H1 (cell line): ENCODE measurements around the gene ZBTB46. TPM values are rescaled to one million over a fixed set of nuclear protein-coding genes. Genes with fewer than 3 reads are reported as not detected.

Source experiments
- CTCF ChIA-PET: fragments of 300-600 bp; sonication (Branson Sonifier 250); formaldehyde crosslinking; loops from one replicate; lab custom pipeline; 2021; ENCODE audit not compliant: partially characterized antibody; lab: Charles Lee
- POLR2A ChIA-PET: fragments of 300-600 bp; sonication (Branson Sonifier 250); formaldehyde crosslinking; loops from one replicate; lab custom pipeline; 2021; ENCODE audit warnings: inconsistent platforms; ENCODE audit not compliant: partially characterized antibody; lab: Charles Lee
- DNase-seq, 2 experiments: peaks; one replicate each; pipeline versions ENCODE4 v3.0.0 to v3.0.0-alpha.2; 2010 to 2022; ENCODE audit warnings: low spot score in 2 of 2, low read depth in 1 of 2, mixed read lengths in 1 of 2
- FAIRE-seq: peaks from 2 replicates; lab custom pipeline; 2011; peaks lifted over from hg19 to GRCh38; lab: Jason Lieb, UNC
- H2AFZ ChIP-seq: 2 replicates; pipeline ENCODE4 v1.8.1; 2012; ENCODE audit warnings: low read length, inconsistent platforms
- H2AK5ac ChIP-seq: 2 replicates; pipeline ENCODE4 v1.6.1; 2013; ENCODE audit warnings: low read depth, low read length
- H2BK120ac ChIP-seq: replicated peaks from 2 replicates; pipeline ENCODE3; 2013; ENCODE audit warnings: low read depth, low read length, inconsistent platforms
- H2BK12ac ChIP-seq: 2 replicates; pipeline ENCODE4 v1.6.1; 2013; ENCODE audit warnings: low read depth, low read length
- H2BK15ac ChIP-seq: 2 replicates; pipeline ENCODE4 v1.6.1; 2013; ENCODE audit warnings: low read length
- H2BK20ac ChIP-seq: 2 replicates; pipeline ENCODE4 v1.6.1; 2013; ENCODE audit warnings: low read length
- H2BK5ac ChIP-seq: 2 replicates; pipeline ENCODE4 v1.6.1; 2013; ENCODE audit warnings: low read depth, low read length
- H3K14ac ChIP-seq: 2 replicates; pipeline ENCODE4 v1.6.1; 2013; ENCODE audit warnings: inconsistent platforms; ENCODE audit not compliant: insufficient read length
- H3K18ac ChIP-seq: 2 replicates; pipeline ENCODE4 v1.6.1; 2013; ENCODE audit warnings: low read length; ENCODE audit errors: extremely low read depth
- H3K23ac ChIP-seq: 2 replicates; pipeline ENCODE4 v1.6.1; 2013; ENCODE audit warnings: inconsistent platforms; ENCODE audit not compliant: insufficient read length
- H3K23me2 ChIP-seq: 2 replicates; pipeline ENCODE4 v1.6.1; 2013; ENCODE audit warnings: low read depth, low read length
- H3K27ac ChIP-seq: 2 replicates; pipeline ENCODE4 v1.6.1; 2011; ENCODE audit warnings: low read depth, low read length, inconsistent platforms
- H3K27me3 ChIP-seq, 4 experiments: replicated peaks in 1 of 4; 1 replicate in 1 of 4; 2 replicates in 3 of 4; pipeline versions ENCODE4 v1.6.1 to v1.8.1; 2011 to 2013; ENCODE audit warnings: low read length in 3 of 4, mild to moderate bottlenecking in 3 of 4, inconsistent platforms in 2 of 4, mixed read lengths in 2 of 4, moderate library complexity in 1 of 4; ENCODE audit not compliant: control insufficient read depth in 3 of 4, insufficient read depth in 3 of 4; ENCODE audit errors: extremely low read depth in 1 of 4
- H3K36me3 ChIP-seq, 4 experiments: 2 replicates each; pipeline versions ENCODE4 v1.6.1 to v1.8.1; 2011 to 2013; ENCODE audit warnings: mild to moderate bottlenecking in 4 of 4, low read length in 3 of 4, moderate library complexity in 2 of 4, control low read depth in 1 of 4, inconsistent platforms in 1 of 4; ENCODE audit not compliant: insufficient read depth in 4 of 4, control insufficient read depth in 2 of 4
- H3K4ac ChIP-seq: replicated peaks from 2 replicates; pipeline ENCODE3; 2013; ENCODE audit warnings: low read length, low read depth, mixed read lengths, inconsistent platforms; ENCODE audit not compliant: insufficient read length
- H3K4me1 ChIP-seq, 4 experiments: replicated peaks in 1 of 4; 1 replicate in 1 of 4; 2 replicates in 3 of 4; pipeline versions ENCODE4 v1.6.1 to v1.8.1; 2011 to 2013; ENCODE audit warnings: low read length in 3 of 4, inconsistent platforms in 2 of 4, mixed read lengths in 1 of 4; ENCODE audit not compliant: insufficient read depth in 4 of 4, control insufficient read depth in 3 of 4
- H3K4me2 ChIP-seq, 2 experiments: 2 replicates each; pipeline versions ENCODE4 v1.6.1 to v1.8.1; 2011 to 2013; ENCODE audit warnings: low read depth in 2 of 2, low read length in 2 of 2, control low read depth in 1 of 2, inconsistent platforms in 1 of 2, mild to moderate bottlenecking in 1 of 2; ENCODE audit not compliant: insufficient read depth in 1 of 2
- H3K4me3 ChIP-seq, 4 experiments: fragments of 200-600, 300-600 bp in 1 of 4; sonication (generic), shearing (Covaris generic), sonication (Bioruptor Twin) in 1 of 4; 2 replicates each; pipeline versions ENCODE4 v1.5.1 to v1.8.1; 2011 to 2016; ENCODE audit warnings: low read length in 4 of 4, low read depth in 3 of 4, control low read depth in 2 of 4, inconsistent platforms in 2 of 4, mild to moderate bottlenecking in 2 of 4, mixed read lengths in 1 of 4, moderate library complexity in 1 of 4; ENCODE audit not compliant: insufficient read depth in 2 of 4; ENCODE audit errors: extremely low read depth in 1 of 4
- H3K56ac ChIP-seq: replicated peaks from 2 replicates; pipeline ENCODE3; 2013; ENCODE audit warnings: low read depth, mild to moderate bottlenecking, mixed read lengths, low read length, inconsistent platforms; ENCODE audit not compliant: insufficient read length
- H3K79me1 ChIP-seq: 2 replicates; pipeline ENCODE4 v1.6.1; 2013; ENCODE audit warnings: low read depth, low read length, control low read depth
- H3K79me2 ChIP-seq, 2 experiments: 2 replicates each; pipeline versions ENCODE4 v1.6.1 to v1.8.1; 2012 to 2013; ENCODE audit warnings: low read length in 2 of 2, mild to moderate bottlenecking in 2 of 2, inconsistent platforms in 1 of 2; ENCODE audit not compliant: insufficient read depth in 2 of 2, control insufficient read depth in 1 of 2
- H3K9ac ChIP-seq, 4 experiments: replicated peaks in 1 of 4; 1 replicate in 1 of 4; 2 replicates in 3 of 4; pipeline versions ENCODE4 v1.6.1 to v1.8.1; 2011 to 2013; ENCODE audit warnings: low read depth in 3 of 4, low read length in 3 of 4, control low read depth in 2 of 4, mild to moderate bottlenecking in 2 of 4, moderate library complexity in 2 of 4, inconsistent platforms in 1 of 4; ENCODE audit errors: extremely low read depth in 1 of 4
- H3K9me3 ChIP-seq, 2 experiments: 2 replicates each; pipeline versions ENCODE4 v1.6.1 to v1.8.1; 2012 to 2013; ENCODE audit warnings: mild to moderate bottlenecking in 2 of 2, moderate library complexity in 2 of 2, control low read depth in 1 of 2, inconsistent platforms in 1 of 2, low read depth in 1 of 2, low read length in 1 of 2, mixed read lengths in 1 of 2; ENCODE audit not compliant: insufficient read depth in 2 of 2
- H4K20me1 ChIP-seq, 2 experiments: replicated peaks in 1 of 2; 2 replicates each; pipeline versions ENCODE3 to v1.8.1; 2011 to 2013; ENCODE audit warnings: inconsistent platforms in 2 of 2, low read length in 2 of 2, mild to moderate bottlenecking in 1 of 2; ENCODE audit not compliant: insufficient read depth in 2 of 2, control insufficient read depth in 1 of 2
- H4K5ac ChIP-seq: 2 replicates; pipeline ENCODE4 v1.6.1; 2013; ENCODE audit warnings: low read length, low read depth, mixed read lengths, inconsistent platforms; ENCODE audit not compliant: insufficient read length
- H4K8ac ChIP-seq: 2 replicates; pipeline ENCODE4 v1.8.0; 2013; ENCODE audit warnings: mild to moderate bottlenecking, moderate library complexity, low read length, inconsistent platforms; ENCODE audit not compliant: insufficient read depth; ENCODE audit errors: extremely low read depth
- H4K91ac ChIP-seq: replicated peaks from 2 replicates; pipeline ENCODE3; 2013; ENCODE audit warnings: low read length, mixed read lengths, inconsistent platforms; ENCODE audit not compliant: insufficient read length
- CHD1 ChIP-seq: IDR thresholded peaks from 2 replicates; pipeline ENCODE4 v1.6.1; 2012; ENCODE audit warnings: low read depth, low read length, improper control_type of control experiment
- HDAC6 ChIP-seq: IDR thresholded peaks from one replicate; pipeline ENCODE4 v1.7.1; 2012; ENCODE audit warnings: low read depth, mild to moderate bottlenecking, inconsistent platforms, low read length, moderate library complexity
- SIRT6 ChIP-seq: IDR thresholded peaks from one replicate; pipeline ENCODE4 v1.7.1; 2012; ENCODE audit warnings: low read length, inconsistent platforms
- TAF1 ChIP-seq: IDR thresholded peaks from 2 replicates; pipeline ENCODE4 v1.6.1; 2011; ENCODE audit warnings: mild to moderate bottlenecking, low read depth, low read length
- TBP ChIP-seq: IDR thresholded peaks from 2 replicates; pipeline ENCODE4 v1.6.1; 2011; ENCODE audit warnings: low read depth, low read length, improper control_type of control experiment
- YY1 ChIP-seq: IDR thresholded peaks from 2 replicates; pipeline ENCODE4 v1.6.1; 2011; ENCODE audit warnings: low read depth, mild to moderate bottlenecking, low read length
- WGBS, 2 experiments: shearing (Covaris generic) in 1 of 2; methylation state at CpG; one replicate each; pipeline versions ENCODE4 v1.1.6 to v1.1.7; 2013 to 2015; ENCODE audit warnings: low lambda C conversion rate in 2 of 2, mixed read lengths in 2 of 2, inconsistent platforms in 1 of 2, low coverage in 1 of 2, missing lambda C conversion rate in 1 of 2; ENCODE audit not compliant: insufficient replicate concordance in 2 of 2, insufficient coverage in 1 of 2, insufficient read length in 1 of 2; ENCODE audit errors: extremely low coverage in 1 of 2, missing lambda C conversion rate in 1 of 2; 5-methylcytosine and 5-hydroxymethylcytosine counted together
- polyA plus RNA-seq, 7 experiments: library from polyadenylated mRNA; depleted of rRNA in 3 of 7; stranded (reverse) in 5 of 7; unstranded in 2 of 7; fragments of >200 nt in 5 of 7; fragments of 200-250 nt in 2 of 7; gene quantifications; 1 replicate in 5 of 7; 2 replicates in 1 of 7; 4 replicates in 1 of 7; pipeline versions ENCODE4 v1.2.1 to v1.2.3, GENCODE V29; 2011 to 2013; ENCODE audit warnings: missing spikeins in 2 of 7, mixed read lengths in 2 of 7
- total RNA-seq: library from RNA; stranded (reverse); fragmentation: NEBNext Ultra II Directional; extraction: Animal tissue kit (Norgen Biotek cat#: 25700); gene quantifications from 2 replicates; pipeline ENCODE4 v1.2.1, GENCODE V29; 2021
- TF ChIP-seq, protein P1 (sequence below): IDR thresholded peaks from 2 replicates; pipeline ENCODE4 v1.6.1; 2011; ENCODE audit warnings: low read depth, mild to moderate bottlenecking, low read length; ENCODE audit not compliant: insufficient read depth

ZBTB46 gene
- total and polyA plus RNA-seq, 2 of the 8 experiments (the other 6 are each of a cell fraction or from before 2014, with no cell fraction given): 6.4 to 22.4 TPM

DNA sequence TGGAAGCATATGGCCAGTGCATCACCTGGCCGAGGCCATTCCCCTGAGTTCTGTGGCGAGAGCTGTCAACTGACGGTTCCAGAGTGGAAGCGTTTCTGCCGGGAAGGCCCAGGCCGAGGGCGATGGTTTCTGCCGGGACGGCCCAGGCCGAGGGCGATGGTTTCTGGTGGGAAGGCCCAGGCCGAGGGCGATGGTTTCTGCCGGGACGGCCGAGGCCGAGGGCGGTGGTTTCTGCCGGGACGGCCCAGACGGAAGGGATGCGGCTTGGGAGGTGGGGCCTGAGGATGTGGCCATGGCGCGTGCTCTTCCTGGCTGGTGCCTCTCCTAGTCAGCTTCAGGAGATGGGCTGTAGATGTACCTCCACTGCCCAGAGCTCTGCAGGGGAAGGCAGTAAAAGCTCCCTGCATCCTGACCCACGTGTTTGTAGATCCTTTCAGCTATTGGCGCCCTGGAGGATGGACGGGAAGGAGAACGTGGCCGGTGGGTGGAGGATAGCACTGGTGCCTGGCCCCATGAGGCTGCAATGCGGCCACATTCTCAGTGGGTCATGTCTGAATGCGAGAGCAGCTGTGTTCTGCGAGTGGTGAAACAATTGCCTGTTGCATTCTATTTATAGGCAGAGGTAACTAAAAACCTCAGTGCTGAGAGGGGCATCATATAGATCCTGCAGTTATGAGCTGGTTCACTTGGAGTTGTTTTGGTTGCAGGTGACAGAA, 46.8 kb upstream of the ZBTB46 start:
- H4K20me1 ChIP-seq: peaks cover 7 to 34% of the 10 kb centered on the region in 2 experiments
- CTCF ChIA-PET: interaction anchor here (0.6 to 4.3 kb wide), 8 partner anchors 9 to 340 kb away, joined by 3 to 12 read pairs (median 3); no protein-coding TSS in a partner anchor
- TF ChIP-seq CHD1 (no peak), SIRT6 (no peak), TAF1 (no peak), HDAC6 (no peak), TBP (no peak), YY1 (no peak)
- TF ChIP-seq, protein P1, sequence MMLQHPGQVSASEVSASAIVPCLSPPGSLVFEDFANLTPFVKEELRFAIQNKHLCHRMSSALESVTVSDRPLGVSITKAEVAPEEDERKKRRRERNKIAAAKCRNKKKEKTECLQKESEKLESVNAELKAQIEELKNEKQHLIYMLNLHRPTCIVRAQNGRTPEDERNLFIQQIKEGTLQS: no peak

More for the DNA sequence above, 46.8 kb upstream of the ZBTB46 start:
- FAIRE-seq (no peak), DNase-seq (no peak)
- Histone ChIP-seq H2BK12ac (no peak overlapping the region), H3K18ac (no peak overlapping the region), H3K9ac (no peak overlapping the region), H3K79me2 (peaks cover 0 to 33% of the 10 kb centered on the region in 2 experiments; a peak in 1 of 4 replicates), H3K27ac (no peak overlapping the region), H3K79me1 (peaks cover 8% of the 10 kb centered on the region; the same call in 1 of the 2 replicates), H3K4me1 (no peaks in the 10 kb centered on the region), H2AK5ac (no peak overlapping the region), H3K23ac (no peak overlapping the region), H3K4me2 (no peak overlapping the region), H2AFZ (no peak overlapping the region), H3K4me3 (no peak overlapping the region), H3K56ac (no peak overlapping the region), H4K8ac (peak overlapping the region; percentile 9; the same call in 1 of the 2 replicates), H3K9me3 (no peaks in the 10 kb centered on the region), H3K27me3 (no peaks in the 10 kb centered on the region), H3K14ac (no peak overlapping the region), H4K5ac (no peak overlapping the region), H2BK5ac (no peak overlapping the region), H3K23me2 (no peaks in the 10 kb centered on the region), H2BK20ac (no peak overlapping the region), H4K91ac (no peak overlapping the region), H3K36me3 (peaks cover 23 to 50% (median 41%) of the 10 kb centered on the region in 4 experiments), H2BK120ac (no peak overlapping the region), H2BK15ac (no peak overlapping the region), H3K4ac (no peak overlapping the region)
- POLR2A ChIA-PET: interaction anchor here (0.6 to 4.3 kb wide), 5 partner anchors 12 to 79 kb away, joined by 3 to 26 read pairs (median 7); partner anchors contain the start of genes TPD52L2 and UCKL1
- WGBS, 2 experiments: 94% methylated on average over 32 of the region's 32 CpGs; no CpG with 5 or more reads in 1 of the 2 experiments
